ENCODE measurements around the gene C5orf58.

C5orf58 gene

DNA sequence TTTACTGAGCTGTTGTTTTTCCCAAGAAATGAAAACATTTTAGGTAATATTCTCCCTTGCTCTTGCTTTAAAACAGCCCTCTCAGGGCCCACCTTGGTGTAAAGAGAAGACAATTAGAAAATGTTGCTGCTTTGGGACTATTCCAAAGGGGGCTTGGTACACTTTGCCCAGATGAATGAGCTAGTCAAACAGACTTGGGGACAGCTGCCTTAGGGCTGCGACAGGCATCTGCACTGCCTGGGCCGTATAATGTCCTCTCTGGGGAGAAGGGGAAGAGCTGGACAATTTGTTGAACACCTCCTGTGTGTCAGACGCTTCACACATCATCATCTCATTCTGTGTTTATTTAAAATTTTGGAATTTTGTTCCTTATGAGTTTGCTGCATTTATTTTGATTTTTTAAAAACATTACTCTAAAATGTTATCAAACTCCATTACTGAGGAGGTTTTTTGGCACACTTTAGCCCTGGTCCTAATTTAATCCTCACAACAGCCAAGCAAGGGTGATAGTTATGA lies 28.8 kb downstream of the C5orf58 start:
- no peak for DNase-seq

DNA sequence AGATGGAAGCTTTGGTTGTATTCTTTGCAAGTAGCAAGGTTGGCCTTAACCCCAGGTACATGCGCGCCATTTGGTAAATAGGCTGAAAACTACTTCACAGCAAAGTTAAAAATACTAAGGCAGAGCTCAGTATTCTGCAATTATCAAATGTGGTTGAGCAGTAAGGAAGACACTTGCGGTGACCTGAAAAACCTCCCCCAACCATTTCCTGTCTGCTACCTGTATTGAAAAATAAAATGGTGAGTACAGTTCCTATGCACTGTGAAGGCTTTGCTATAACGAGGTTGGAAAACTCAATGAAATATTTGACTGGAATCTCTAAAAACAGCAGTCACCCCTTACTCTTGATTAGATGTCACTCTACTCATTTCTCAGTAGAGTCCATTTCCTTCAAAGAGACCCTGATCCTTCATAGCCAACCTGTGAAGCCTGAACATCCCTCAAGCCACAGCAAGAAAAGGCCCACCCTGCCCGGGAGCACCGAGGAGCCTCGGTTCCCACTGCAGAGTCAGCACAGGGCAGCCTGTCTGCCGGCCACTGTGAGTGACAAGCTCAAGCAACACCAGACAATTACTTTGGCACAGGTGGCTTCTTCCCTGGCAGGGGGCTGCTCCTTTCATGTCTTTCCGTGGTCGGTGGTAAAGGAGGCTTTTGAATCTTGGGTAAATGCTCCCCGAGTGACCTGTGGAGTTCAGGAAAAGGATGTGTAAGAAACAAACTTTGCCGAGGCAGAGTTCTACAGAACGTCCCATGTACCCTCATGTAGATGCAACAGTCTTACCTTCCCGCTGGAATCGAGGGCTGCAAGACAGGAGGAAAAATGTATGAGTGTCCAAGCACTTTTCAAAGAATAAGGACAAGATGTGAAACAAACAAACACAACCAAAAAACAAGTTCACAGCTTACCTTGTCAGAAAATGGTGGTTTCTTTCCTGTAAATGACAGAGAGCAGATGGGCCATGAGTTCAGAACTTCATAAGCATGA lies 29.6 kb downstream of the C5orf58 start:
- no peak for DNase-seq

DNA sequence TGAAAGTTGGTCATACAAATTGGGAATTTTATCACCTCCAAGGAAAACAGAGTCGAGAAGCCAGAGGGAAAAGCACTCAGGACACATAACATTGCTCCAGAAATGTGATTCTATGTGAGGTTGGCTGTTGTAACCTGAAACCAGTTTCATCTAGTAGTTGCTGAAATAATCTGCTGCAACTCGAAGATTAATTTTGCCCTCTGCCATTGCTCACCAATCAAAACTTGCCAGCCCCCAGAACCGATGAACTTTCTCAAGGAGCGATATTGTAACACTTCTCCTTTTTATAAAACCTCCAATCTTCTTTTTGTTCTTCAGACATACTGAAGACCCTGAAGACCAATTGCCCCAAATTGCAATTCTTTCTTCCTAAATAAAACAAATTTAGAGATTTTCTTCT lies 31.1 kb downstream of the C5orf58 start:
- no peak for DNase-seq

DNA sequence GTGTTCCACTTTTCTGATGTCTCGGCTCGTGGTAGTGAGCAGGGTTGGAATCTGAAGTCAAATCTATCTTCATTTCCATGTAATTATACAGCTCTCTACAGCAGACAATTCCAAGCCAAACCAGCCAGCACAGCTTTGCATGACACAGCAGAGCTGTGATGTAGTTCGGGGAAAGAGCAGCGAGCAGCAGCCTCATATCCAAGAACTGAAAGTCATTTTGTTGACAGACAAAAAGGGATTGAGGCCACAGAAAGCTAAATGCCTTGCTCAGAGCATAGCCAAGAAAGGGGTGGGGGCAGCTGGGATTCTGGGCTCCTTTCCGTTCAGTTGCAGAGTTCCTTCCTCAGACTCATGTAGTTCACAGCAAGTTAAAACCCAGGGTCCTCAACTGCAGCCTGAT lies 32.7 kb downstream of the C5orf58 start:
- DNase-seq, result no peak

DNA sequence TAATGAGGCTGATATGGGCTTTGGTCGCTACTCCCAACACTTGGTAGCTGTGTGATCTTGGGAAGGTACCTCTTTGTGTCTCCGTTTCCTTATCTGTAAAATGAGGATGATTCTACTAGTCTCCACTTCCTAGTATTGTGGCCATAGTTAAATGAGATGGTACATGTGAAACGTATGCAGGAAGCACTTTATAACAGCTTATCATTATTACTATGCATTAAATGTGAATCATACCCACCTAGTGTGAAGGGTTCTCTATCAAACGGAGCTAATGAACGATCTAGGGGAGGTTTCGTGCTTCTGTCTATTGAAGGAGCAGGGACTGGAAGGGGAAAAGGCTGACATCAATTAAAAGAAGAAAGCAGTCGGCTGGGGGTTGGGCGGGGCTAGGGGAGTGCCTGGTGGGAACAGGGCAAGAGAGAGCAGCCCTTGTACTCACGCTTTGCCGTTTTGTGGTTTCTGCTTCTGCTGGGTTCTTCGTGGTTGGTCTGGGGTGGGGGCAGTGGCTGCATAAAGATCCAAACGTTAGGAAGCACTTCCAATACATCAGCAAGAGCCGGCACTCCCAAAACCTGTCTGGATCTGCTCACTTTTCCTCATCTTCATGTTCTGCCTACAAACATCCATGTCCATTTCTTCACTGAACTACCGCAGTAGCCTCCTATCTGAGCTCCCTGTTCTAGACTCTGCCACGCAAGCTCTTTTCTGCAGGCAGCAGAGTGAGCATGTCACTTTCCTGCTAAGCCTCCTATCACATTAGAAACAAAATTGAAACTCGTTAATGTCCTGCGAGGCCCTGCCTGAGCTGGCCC lies 34.0 kb downstream of the C5orf58 start:
- peak; percentile 44 for DNase-seq

DNA sequence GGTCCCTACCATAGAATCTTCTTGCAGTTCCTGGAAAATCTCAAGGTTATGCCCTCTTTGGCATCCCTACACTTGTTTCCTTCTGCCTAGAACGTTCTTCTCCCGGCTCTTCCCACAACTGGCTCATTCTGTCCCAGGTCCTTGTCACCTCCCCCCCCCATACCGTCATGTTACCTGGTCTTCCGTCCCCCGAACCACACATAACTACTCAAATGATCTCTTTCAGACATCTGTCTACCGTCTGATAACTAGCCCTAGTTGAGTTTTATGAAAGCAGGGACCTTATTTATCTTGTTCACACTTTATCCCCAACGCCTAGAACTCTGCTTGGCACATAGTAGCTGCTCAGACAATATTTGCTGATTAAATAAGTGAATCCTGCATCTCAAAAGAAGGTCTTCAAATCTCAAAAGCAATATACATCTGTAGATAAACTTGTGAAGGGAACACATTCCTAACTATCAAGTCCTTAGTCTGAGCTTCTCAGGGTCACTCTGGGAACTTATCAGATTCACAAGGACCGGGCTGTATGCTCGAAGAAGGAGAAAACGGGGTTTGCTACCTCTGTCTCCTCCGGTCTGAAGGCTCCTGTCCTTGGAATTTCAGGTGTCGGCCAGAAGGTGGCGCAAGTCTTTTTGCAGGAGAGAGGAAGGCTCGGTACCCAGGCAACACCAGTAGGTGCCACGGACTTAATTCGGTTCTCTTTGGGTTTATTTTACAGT lies 34.8 kb downstream of the C5orf58 start:
- DNase-seq, result peak; percentile 66

DNA sequence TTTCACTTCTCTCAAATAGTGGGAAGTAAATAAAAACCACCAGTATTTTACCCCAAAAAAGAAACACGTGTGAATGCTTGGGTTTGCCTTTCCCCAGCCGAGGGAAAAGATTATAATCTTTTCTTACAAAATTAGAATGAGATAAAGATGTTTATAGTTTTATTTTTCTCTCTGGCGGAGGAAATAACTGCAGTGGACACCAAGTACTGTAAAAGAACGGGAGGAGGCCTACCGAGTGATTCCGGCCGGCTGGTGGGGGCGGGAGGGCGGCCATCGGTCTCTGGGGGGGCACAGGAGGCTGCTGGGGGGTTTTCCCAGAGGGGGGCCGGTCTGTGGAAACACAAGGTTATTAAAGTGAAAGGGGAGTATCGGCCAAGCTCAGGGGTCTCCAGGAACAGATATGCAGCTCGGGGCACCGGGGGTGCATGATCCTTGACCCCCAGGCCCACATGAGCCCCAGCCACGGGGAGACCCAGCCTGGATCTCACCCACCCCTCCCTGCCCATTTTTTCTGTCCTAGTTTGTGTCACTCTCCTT lies 35.4 kb downstream of the C5orf58 start:
- DNase-seq, result no peak

DNA sequence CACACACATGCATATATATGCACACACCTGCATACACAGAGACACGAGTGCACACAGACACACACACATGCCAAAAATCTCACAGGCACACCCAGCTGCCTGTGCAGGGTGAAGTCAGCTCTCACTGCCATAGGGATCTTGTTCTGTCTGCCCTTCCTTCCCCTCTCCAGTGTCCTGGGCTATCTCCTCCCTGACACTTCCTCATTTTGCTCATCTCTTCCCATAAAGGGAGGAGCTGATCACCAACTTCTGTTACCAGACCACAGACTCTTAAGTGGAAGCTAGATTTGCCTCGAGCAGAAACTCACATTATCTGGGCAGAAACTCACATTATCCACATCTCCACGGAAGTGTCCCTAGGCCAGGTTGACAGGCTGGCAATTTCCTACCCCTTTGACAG lies 36.1 kb downstream of the C5orf58 start:
- DNase-seq, result no peak

DNA sequence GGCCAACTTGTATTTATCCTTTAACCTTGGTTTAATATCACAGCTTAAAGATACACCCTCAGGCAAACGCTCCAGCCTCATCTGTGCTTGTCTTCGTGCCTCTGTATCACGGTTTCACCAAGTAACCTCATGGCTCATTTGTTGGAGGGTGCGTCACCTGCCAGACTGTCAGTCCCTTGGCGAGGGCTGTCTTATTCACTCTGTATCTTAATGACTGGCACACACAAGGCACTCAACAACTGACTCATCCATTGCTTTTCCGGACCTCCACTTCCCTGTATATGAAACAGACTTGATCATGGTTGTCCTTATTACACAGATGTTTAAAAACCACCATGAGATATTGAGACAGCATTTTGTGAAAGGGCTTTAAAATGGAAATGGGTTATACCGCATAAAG lies 36.8 kb downstream of the C5orf58 start:
- DNase-seq, result peak; percentile 45

DNA sequence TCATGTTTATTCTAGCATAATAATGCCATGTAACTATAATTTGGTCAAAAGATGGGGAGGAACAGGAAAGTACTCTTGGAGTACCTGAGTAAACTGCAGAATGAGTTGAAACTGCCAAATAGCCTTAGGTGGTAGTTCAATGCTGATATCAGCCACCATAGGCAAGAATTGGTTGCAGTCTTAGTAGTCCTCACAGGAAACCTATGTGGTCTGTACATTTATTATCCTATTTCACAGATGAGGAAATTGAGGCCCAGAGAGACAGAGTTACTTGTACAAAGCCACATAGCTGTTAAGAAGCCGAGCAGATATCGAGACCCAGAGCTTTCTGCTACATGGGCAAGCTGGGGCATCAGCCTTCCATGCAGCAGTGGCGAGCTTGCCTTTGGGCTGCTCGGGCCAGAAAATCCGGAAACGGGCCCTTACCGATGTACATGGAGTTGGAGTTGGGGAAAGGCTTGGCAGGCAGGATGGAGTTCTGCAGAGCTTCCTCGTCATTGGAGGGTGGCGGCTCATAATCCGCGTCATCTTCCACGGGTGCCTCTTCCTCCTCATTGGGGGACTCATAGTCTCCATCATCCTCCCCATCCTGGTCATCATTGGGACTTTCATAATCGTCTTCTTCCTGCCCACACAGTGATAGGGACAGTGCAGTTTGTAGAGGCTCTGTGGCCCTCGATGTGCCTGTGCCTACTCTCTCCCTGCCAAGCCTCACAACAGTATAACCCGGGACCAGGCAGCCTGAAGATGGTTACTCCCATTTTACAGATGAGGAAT lies 37.7 kb downstream of the C5orf58 start:
- DNase-seq, result no peak

DNA sequence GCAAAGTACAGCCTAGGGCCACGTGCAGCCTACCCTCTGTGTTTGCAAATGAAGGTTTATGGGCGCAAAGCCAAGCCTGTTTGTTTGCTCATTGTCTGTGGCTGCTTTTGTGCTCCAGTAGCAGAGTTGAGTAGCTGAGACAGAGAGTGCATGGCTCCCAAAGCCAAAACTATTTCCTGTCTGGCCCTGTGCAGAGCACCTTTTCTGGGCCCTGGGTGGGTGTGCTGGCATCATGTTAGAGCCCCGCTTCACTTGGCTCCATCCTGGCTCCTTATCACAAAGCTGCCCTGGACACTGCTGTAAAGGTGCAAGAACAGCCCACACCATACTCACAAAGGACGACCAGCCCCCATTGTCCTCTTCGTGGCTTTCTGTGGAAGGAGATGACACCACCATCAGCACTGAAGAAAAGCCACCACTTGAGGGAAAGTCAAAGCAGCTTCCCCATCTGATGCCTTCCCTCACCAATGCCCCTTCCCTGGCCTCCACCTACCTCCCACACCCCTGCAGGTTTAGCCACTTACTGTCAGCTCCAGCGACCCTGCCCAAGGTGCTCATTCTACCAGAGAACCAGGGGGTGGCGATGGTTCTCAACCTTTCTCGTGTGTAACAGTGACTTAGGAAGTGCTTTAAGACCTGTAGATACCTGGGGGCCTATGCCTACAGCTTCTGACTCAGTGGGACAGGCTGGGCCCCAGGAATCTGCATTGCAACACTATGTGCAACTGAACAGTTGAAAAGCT lies 41.4 kb downstream of the C5orf58 start:
- DNase-seq, result peak; percentile 51

DNA sequence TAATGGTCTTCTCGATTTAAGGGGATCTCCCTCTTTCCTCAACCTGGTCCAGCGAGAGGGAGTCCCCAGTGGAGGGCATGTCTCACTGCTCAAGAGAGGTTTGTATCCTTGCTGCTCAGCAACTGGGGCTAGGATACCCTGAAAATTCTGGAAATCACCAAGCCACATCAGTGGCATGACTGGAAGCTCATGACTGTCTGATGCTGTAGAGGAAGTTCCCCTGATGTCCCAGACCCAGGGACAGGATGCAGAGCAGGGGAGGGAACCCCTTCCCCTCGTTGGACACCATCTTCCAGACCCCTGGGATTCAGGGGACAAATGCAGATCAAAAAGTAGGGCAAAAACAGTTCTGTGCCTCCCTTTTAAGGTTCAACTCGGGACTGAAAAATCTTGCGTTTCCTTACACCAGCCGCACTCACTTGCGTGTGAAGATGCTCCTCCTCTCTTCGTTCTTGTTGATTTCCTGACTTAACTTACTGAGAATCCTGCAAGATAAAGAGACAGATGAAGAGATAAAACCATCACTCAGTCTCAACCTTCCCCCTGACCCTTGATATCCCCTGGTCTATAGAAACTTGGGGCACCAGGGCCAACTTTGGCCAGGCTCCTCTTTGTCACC lies 42.7 kb downstream of the C5orf58 start:
- no peak for DNase-seq

DNA sequence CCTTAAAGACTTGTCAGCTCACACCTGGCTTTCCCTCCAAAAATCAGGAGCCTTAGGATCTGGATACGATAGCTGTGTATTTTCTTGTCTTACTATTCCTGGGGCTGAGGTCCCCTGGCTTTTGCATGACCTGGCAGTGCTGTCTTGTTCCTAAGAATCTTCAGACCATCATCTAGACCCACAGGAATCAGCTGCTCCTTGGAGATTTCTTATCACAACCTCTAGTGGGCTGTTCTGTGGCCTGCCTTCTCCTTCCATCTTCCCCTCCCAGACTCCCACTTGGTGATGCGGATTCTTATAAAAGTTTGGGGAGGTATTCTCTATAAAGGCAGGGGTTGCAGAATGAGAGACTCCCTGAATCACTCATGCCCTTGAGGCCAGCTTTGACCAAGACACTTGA lies 43.4 kb downstream of the C5orf58 start:
- no peak for DNase-seq

DNA sequence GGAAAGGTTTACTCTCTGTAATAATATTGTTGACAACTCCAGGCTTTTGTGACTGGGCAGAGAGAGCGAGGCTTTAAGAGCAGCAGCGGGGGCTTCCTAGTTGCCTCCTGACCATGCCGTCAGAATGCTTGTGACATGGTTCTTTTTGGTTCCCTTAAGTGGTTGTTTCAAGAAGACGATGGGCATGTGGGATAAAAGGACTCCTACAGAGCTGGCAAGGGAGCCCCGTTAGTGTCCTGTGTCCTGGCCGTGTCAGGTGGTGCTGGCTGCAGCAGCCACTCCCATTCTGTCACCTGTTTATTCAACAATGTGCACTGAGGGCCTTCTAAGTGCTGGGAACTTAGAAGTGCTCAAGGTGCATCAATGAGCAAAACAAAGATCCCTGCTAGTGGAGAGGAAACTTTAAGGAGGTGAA lies 45.1 kb downstream of the C5orf58 start:
- DNase-seq, result no peak

DNA sequence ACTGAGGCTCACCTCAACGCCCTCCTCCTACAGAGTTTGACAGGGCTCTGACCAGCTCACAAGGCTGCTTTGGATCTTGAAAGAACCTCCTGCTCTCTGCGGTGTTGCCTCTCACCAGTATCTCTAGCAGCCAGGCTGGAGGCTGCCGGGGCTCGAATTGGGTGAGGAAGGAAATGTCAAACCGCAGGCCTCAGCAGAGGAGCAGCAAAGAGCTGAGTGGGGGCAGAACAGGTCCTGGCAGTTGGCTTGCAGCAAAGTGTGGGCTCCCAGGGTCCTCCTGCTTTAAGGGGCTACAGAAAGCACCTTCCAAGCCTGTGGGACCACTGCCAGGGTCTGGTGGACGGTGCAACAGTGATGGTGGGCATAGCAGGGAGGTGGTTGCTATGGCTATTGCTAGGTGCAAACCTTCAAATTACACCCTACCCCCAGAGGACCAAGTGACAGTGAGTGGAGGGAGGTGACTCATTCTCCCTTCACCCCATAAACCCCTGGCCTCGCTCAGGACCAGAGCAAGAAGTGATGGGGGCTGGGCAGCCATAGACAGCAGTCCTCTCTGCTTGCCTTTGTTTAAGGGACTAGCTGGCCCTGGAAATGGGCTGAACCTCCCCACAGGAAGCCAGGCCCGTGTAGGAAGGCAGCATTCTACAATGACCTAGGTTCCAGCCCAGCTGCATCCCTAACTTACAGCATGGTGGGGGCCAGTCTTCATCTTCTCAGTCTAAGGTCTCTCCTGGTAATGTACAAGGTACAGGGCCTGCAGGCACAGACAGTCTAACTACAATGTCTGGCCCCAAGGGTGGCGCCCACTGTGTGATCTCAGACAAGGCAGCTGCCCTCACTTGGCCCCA lies 46.0 kb downstream of the C5orf58 start:
- DNase-seq, result peak; percentile 84

DNA sequence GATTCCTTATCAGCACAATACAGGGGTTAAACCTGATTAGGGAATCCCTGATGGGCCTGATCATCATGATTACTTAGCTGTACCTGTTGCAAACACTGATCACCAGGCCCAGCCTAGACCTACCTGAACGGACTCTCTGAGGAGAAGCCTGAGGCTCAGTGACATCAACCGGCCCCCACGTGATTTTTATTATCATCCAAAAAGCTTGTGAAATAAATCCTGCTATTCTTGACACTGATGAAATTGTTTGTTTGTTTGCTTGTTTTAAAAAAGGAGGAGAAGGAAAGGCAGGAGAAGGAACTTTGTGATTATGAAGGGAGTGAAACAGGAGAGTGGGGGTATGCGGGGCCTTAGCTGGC lies 46.7 kb downstream of the C5orf58 start:
- DNase-seq, result no peak

DNA sequence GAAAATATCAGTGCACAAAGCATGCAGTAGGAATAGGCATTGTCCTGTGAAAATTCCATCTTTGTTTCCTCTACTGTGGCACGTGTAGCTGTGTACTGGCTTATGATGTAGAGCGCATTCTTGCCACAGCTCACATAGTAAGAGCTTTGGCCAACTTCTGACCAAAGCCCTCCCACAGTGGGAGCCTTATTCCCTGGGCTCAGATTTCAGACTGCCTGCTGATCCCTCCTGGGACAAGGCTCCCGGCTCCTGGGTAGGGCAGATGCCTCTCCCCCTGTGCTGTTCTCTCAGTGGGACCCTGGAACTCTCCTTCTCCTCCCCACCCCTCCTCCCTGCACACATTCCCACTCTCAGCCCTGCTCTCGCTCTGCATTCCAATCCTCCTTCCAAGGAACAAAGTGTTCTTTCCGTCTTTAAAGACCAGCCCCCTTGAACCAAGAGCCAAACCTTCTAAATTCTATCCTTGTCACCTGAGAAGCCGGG lies 47.3 kb downstream of the C5orf58 start:
- DNase-seq, result no peak

DNA sequence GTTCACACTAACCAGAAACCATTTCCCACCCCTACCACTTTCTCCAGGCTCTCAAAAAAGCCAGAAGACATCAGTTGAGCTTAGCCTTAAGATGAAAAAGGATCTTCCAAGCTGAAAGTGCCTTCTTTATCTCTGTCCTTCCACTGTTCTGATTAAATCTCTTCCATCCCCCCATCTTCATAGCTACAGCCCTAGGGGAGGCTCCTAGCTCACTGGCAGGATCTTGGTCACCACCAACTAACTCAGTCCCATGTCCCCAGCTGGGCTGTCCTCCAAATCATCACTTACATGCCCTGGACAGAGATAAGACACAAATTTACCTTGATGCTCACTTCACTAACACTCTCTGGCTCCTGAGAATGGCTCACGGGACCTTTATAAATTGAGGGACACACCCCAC lies 50.5 kb downstream of the C5orf58 start:
- DNase-seq, result no peak

DNA sequence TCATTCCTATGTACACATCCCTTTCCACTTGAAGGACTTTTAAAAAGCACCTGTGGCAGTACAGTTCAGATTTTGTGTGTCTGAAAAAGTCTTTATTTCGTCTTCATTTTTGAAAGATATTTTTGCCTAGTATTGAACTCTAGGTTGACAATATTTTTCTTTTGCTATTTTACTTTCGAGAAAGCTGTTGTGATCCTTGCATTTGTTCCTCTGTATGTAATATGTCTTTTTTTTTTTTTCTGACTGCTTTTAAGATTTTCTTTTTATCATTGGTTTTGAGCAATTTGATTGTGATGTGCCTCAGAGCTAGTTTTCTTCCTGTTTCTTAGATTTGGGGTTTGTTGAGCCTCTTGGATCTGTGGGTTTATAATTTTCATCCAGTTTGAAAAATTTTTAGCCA lies 51.4 kb downstream of the C5orf58 start:
- DNase-seq, result no peak

DNA sequence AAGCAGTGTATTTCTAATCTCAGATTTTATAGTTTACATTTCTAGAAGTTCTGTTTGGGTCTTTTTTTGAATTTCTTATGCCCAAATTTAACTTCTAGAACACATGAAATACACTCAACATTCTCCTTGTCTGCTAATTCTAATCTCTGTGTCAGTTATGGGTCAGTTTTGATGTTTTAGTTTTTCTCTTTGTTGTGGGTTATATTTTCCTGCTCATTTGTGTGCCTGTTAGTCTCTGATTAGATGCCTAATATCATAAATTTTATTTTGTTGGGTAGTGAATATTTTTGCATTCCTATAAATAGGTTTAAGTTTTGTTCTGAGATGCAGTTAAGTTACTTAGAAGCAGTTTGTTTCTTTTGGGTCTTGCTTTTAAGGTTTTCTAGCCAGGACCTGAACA lies 52.4 kb downstream of the C5orf58 start:
- DNase-seq, result no peak
